Endodermal cell (in vitro differentiated cells): ENCODE measurements around the gene ARMH3. TPM values are rescaled to one million over a fixed set of nuclear protein-coding genes. Genes with fewer than 3 reads are reported as not detected.

ENCODE experiments used
- DNase-seq: peaks from one replicate; pipeline ENCODE4 v3.0.0-alpha.2; 2017
- H3K27ac ChIP-seq: 2 replicates; pipeline ENCODE4 v1.5.1; 2013; ENCODE audit warnings: mild to moderate bottlenecking, low read depth, low read length, moderate library complexity
- H3K27me3 ChIP-seq: 2 replicates; pipeline ENCODE4 v1.6.1; 2013; ENCODE audit warnings: mild to moderate bottlenecking, low read length, moderate library complexity; ENCODE audit not compliant: insufficient read depth, control insufficient read depth, poor library complexity, severe bottlenecking
- H3K36me3 ChIP-seq: 2 replicates; pipeline ENCODE4 v1.7.0; 2013; ENCODE audit warnings: mild to moderate bottlenecking, low read length, moderate library complexity; ENCODE audit not compliant: control insufficient read depth, insufficient read depth
- H3K4me1 ChIP-seq: one replicate; pipeline ENCODE4 v1.7.0; 2013; ENCODE audit warnings: low read length; ENCODE audit not compliant: control insufficient read depth, insufficient read depth
- H3K4me3 ChIP-seq: 2 replicates; pipeline ENCODE4 v1.5.1; 2013; ENCODE audit warnings: mild to moderate bottlenecking, low read length, moderate library complexity
- H3K9ac ChIP-seq: 2 replicates; pipeline ENCODE4 v1.6.1; 2013; ENCODE audit warnings: mild to moderate bottlenecking, low read length, moderate library complexity; ENCODE audit not compliant: poor library complexity, severe bottlenecking; ENCODE audit errors: extremely low read depth
- H3K9me3 ChIP-seq: 2 replicates; pipeline ENCODE4 v1.6.1; 2013; ENCODE audit warnings: mild to moderate bottlenecking, low read length, moderate library complexity; ENCODE audit not compliant: control insufficient read depth
- H3K27ac Mint-ChIP-seq: 2 replicates; pipeline ENCODE4 v1.8.0; 2020; ENCODE audit warnings: mixed read lengths
- H3K27me3 Mint-ChIP-seq: 2 replicates; pipeline ENCODE4 v1.8.0; 2021; ENCODE audit warnings: mild to moderate bottlenecking, mixed read lengths; ENCODE audit not compliant: insufficient read depth
- H3K36me3 Mint-ChIP-seq: 2 replicates; pipeline ENCODE4 v1.8.0; 2020; ENCODE audit warnings: low read depth, mixed read lengths
- H3K4me1 Mint-ChIP-seq: 2 replicates; pipeline ENCODE4 v1.8.0; 2020; ENCODE audit warnings: mixed read lengths
- H3K4me3 Mint-ChIP-seq: 2 replicates; pipeline ENCODE4 v1.8.0; 2020; ENCODE audit warnings: mild to moderate bottlenecking, moderate library complexity, mixed read lengths
- H3K9me3 Mint-ChIP-seq: 2 replicates; pipeline ENCODE4 v1.8.0; 2020; ENCODE audit warnings: mild to moderate bottlenecking, mixed read lengths
- CTCF ChIP-seq: fragments of 200-600 bp; sonication (generic); conservative IDR thresholded peaks from 2 replicates; pipeline ENCODE4 v1.5.0; 2021; ENCODE audit warnings: antibody characterized with exemption, mild to moderate bottlenecking
- WGBS, 2 experiments: methylation state at CpG; one replicate each; pipeline versions ENCODE4 v1.1.5 to v1.1.7; 2013; ENCODE audit warnings: missing lambda C conversion rate in 2 of 2, mixed read lengths in 1 of 2; ENCODE audit not compliant: insufficient coverage in 1 of 2, insufficient read length in 1 of 2; 5-methylcytosine and 5-hydroxymethylcytosine counted together
- total RNA-seq, 2 donors: library from RNA; stranded (reverse); fragmentation: NEBNext Ultra II Directional in 1 of 2; extraction: Animal tissue kit (Norgen Biotek cat#: 25700) in 1 of 2; gene quantifications; 2 replicates in 1 of 2; 3 replicates in 1 of 2; pipeline ENCODE4 v1.2.1, GENCODE V29; 2021

Gene ARMH3
- total RNA-seq, 2 donors from 2014 or later = 18.0 to 19.7 TPM

- Mint-ChIP-seq H3K27me3 (no peaks in the 10 kb centered on the region), H3K27ac (peak overlapping the region; percentile 3), H3K9me3 (no peaks in the 10 kb centered on the region), H3K36me3 (peaks cover 11% of the 10 kb centered on the region), H3K4me1 (peaks cover 13% of the 10 kb centered on the region), H3K4me3 (no peak overlapping the region)
- H3K9me3 ChIP-seq = no peaks in the 10 kb centered on the region
- no peak for DNase-seq
- H3K27me3 ChIP-seq = no peaks in the 10 kb centered on the region
- no peak overlapping the region for H3K9ac ChIP-seq
- TF ChIP-seq CTCF = no peak
- H3K4me1 ChIP-seq = no peaks in the 10 kb centered on the region
- H3K36me3 ChIP-seq = peaks cover 4% of the 10 kb centered on the region
- no peak overlapping the region for H3K27ac ChIP-seq
- no peak overlapping the region for H3K4me3 ChIP-seq
- WGBS, 2 experiments = 90 to 100% methylated on average over 2 to 3 of the region's 3 CpGs
Measured at GRCh38 chr10:101939729-101940128, 116.2 kb downstream of the ARMH3 start.

GRCh38 chr10:101939008-101939648 is 116.8 kb downstream of the ARMH3 start:
- no peaks in the 10 kb centered on the region for H3K27me3 ChIP-seq

GRCh38 chr10:101938305-101939007 is 117.5 kb downstream of the ARMH3 start:
- Mint-ChIP-seq H3K4me1 (peaks cover 13% of the 10 kb centered on the region), H3K27ac (no peak overlapping the region), H3K9me3 (no peaks in the 10 kb centered on the region), H3K36me3 (peaks cover 6% of the 10 kb centered on the region), H3K4me3 (no peak overlapping the region), H3K27me3 (no peaks in the 10 kb centered on the region)
- H3K4me1 ChIP-seq = no peaks in the 10 kb centered on the region
- no peak overlapping the region for H3K9ac ChIP-seq
- peaks cover 4% of the 10 kb centered on the region for H3K36me3 ChIP-seq
- no peak overlapping the region for H3K27ac ChIP-seq
- no peaks in the 10 kb centered on the region for H3K27me3 ChIP-seq
- H3K4me3 ChIP-seq = no peak overlapping the region
- TF ChIP-seq CTCF = no peak
- DNase-seq = no peak
- no peaks in the 10 kb centered on the region for H3K9me3 ChIP-seq
- WGBS, 2 experiments = 97 to 100% methylated on average over 2 to 3 of the region's 3 CpGs

More at GRCh38 chr10:101939008-101939648, 116.8 kb downstream of the ARMH3 start:
- peaks cover 4% of the 10 kb centered on the region for H3K36me3 ChIP-seq
- H3K9me3 Mint-ChIP-seq = no peaks in the 10 kb centered on the region
- peaks cover 13% of the 10 kb centered on the region for H3K4me1 Mint-ChIP-seq
- WGBS, 2 experiments = 95 to 100% methylated on average over 3 of the region's 3 CpGs
- no peak overlapping the region for H3K4me3 Mint-ChIP-seq
- no peak overlapping the region for H3K4me3 ChIP-seq
- H3K36me3 Mint-ChIP-seq = peaks cover 8% of the 10 kb centered on the region
- H3K27me3 Mint-ChIP-seq = no peaks in the 10 kb centered on the region
- no peak overlapping the region for H3K9ac ChIP-seq
- H3K27ac ChIP-seq = no peak overlapping the region
- no peaks in the 10 kb centered on the region for H3K9me3 ChIP-seq
- no peak for TF ChIP-seq CTCF
- no peaks in the 10 kb centered on the region for H3K4me1 ChIP-seq
- H3K27ac Mint-ChIP-seq = no peak overlapping the region
- no peak for DNase-seq
